ENCODE results near the gene CDC42BPB. TPM values are rescaled to one million over a fixed set of nuclear protein-coding genes. Genes with fewer than 3 reads are reported as not detected.

The CDC42BPB gene
- total RNA-seq, 4 donors from 2014 or later, result 30.0 to 64.3 (median 32.6) TPM

- H3K4me3 ChIP-seq, result no peak overlapping the region
- in situ Hi-C loops (cut with MboI; ENCODE audit: low sequenced_read_pairs in 4 of 4), result loop anchor here in 1 of 4 donors (25.0 kb wide), 1 partner anchor 200 kb away; no protein-coding TSS in a partner anchor
- peaks cover 4 to 17% (median 7%) of the 10 kb centered on the region in 3 donors for H3K27me3 ChIP-seq
- peaks cover 0 to 8% of the 10 kb centered on the region in 2 donors for H3K4me1 ChIP-seq
- no peak for ATAC-seq
- TF ChIP-seq CTCF (IDR thresholded peaks at IDR 0.05 in 4 of 5, conservative IDR thresholded peaks at IDR 0.05 in 1 of 5) (no peak), POLR2A (IDR thresholded peaks at IDR 0.05) (no peak)
- H3K9me3 ChIP-seq, result no peaks in the 10 kb centered on the region
- no peak for DNase-seq
- intact Hi-C loops (cut with DNase I; ENCODE audit: low total_unique reads), result no loop called here
- no peaks in the 10 kb centered on the region for H3K36me3 ChIP-seq
- no peak overlapping the region for H3K27ac ChIP-seq
These were observed 30.0 kb upstream of the CDC42BPB start for GRCh38 chr14:103087343-103087835.

- H3K36me3 ChIP-seq, result no peaks in the 10 kb centered on the region
- DNase-seq, result no peak
- H3K27ac ChIP-seq, result no peak overlapping the region
- peaks cover 4 to 22% (median 7%) of the 10 kb centered on the region in 3 donors for H3K27me3 ChIP-seq
- peaks cover 0 to 8% of the 10 kb centered on the region in 2 donors for H3K4me1 ChIP-seq
- no peak for ATAC-seq
- no peaks in the 10 kb centered on the region for H3K9me3 ChIP-seq
- in situ Hi-C loops (cut with MboI; ENCODE audit: low sequenced_read_pairs in 4 of 4) (loop anchor here in 1 of 4 donors (25.0 kb wide), 1 partner anchor 200 kb away; no protein-coding TSS in a partner anchor), intact Hi-C loops (cut with DNase I; ENCODE audit: low total_unique reads) (no loop called here)
- TF ChIP-seq POLR2A (IDR thresholded peaks at IDR 0.05) (no peak), CTCF (IDR thresholded peaks at IDR 0.05 in 4 of 5, conservative IDR thresholded peaks at IDR 0.05 in 1 of 5) (no peak)
- H3K4me3 ChIP-seq, result no peak overlapping the region
These were observed 29.5 kb upstream of the CDC42BPB start for GRCh38 chr14:103086771-103087342.

- ATAC-seq (no peak), DNase-seq (no peak)
- Histone ChIP-seq H3K4me1 (no peaks in the 10 kb centered on the region), H3K36me3 (no peaks in the 10 kb centered on the region), H3K27ac (no peak overlapping the region), H3K4me3 (no peak overlapping the region), H3K27me3 (peaks cover 4 to 22% (median 9%) of the 10 kb centered on the region in 3 donors), H3K9me3 (no peaks in the 10 kb centered on the region)
- TF ChIP-seq CTCF (IDR thresholded peaks at IDR 0.05 in 4 of 5, conservative IDR thresholded peaks at IDR 0.05 in 1 of 5) (no peak), POLR2A (IDR thresholded peaks at IDR 0.05) (no peak)
- in situ Hi-C loops (cut with MboI; ENCODE audit: low sequenced_read_pairs in 4 of 4), result loop anchor here in 1 of 4 donors (25.0 kb wide), 1 partner anchor 202 kb away; no protein-coding TSS in a partner anchor
- intact Hi-C loops (cut with DNase I; ENCODE audit: low total_unique reads), result no loop called here
These were observed 28.1 kb upstream of the CDC42BPB start for GRCh38 chr14:103085106-103086091.

GRCh38 chr14:103084021-103084919 is 26.9 kb upstream of the CDC42BPB start, which contains the start of gene LBHD2:
Gene LBHD2 (plus strand): TSS chr14:103084210. CDS start chr14:103086013, 1,803 bp downstream.
- intact Hi-C loops (cut with DNase I; ENCODE audit: low total_unique reads), result no loop called here
- Histone ChIP-seq H3K27me3 (peaks cover 4 to 22% (median 9%) of the 10 kb centered on the region in 3 donors), H3K4me3 (peak within 1 kb of the TSS in 1 of 4 donors; percentile 21), H3K36me3 (no peaks in the 10 kb centered on the region), H3K9me3 (no peaks in the 10 kb centered on the region), H3K27ac (no peak within 1 kb of the TSS), H3K4me1 (no peaks in the 10 kb centered on the region)
- no peak for ATAC-seq
- in situ Hi-C loops (cut with MboI; ENCODE audit: low sequenced_read_pairs in 4 of 4), result loop anchor here in 1 of 4 donors (25.0 kb wide), 1 partner anchor 203 kb away; no protein-coding TSS in a partner anchor
- DNase-seq, result no peak
- TF ChIP-seq POLR2A (IDR thresholded peaks at IDR 0.05) (no peak), CTCF (IDR thresholded peaks at IDR 0.05 in 4 of 5, conservative IDR thresholded peaks at IDR 0.05 in 1 of 5) (no peak)

All from gastrocnemius medialis (tissue), 4 donors.